A172 (cell line): ENCODE measurements around the gene AGAP1. TPM values are rescaled to one million over a fixed set of nuclear protein-coding genes. Genes with fewer than 3 reads are reported as not detected.

Experiments used
- DNase-seq: peaks from one replicate; pipeline ENCODE4 v3.0.0-alpha.2; 2015; ENCODE audit warnings: low spot score
- total RNA-seq: library from RNA; depleted of rRNA; stranded (reverse); fragments of >200 nt; shearing (Covaris generic); gene quantifications from 2 replicates; pipeline ENCODE4 v1.2.3, GENCODE V29; 2014

AGAP1 gene
- total RNA-seq, 1 experiment from 2014 or later = 13.9 TPM

GRCh38 chr2:235688511-235689426, 194.9 kb downstream of the AGAP1 start:
- no peak for DNase-seq

GRCh38 chr2:235689427-235689853, 195.6 kb downstream of the AGAP1 start:
- no peak for DNase-seq

- DNase-seq = no peak
These were observed 196.4 kb downstream of the AGAP1 start for GRCh38 chr2:235690082-235690808.

- no peak for DNase-seq
These were observed 197.1 kb downstream of the AGAP1 start for GRCh38 chr2:235690809-235691450.

- DNase-seq = no peak
These were observed 198.2 kb downstream of the AGAP1 start for GRCh38 chr2:235692076-235692475.

GRCh38 chr2:235692671-235693171, 198.9 kb downstream of the AGAP1 start:
- no peak for DNase-seq

GRCh38 chr2:235693279-235693678, 199.4 kb downstream of the AGAP1 start:
- DNase-seq = no peak

- no peak for DNase-seq
These were observed 201.1 kb downstream of the AGAP1 start for GRCh38 chr2:235694721-235695601.

GRCh38 chr2:235695602-235695895, 201.7 kb downstream of the AGAP1 start:
- no peak for DNase-seq

- no peak for DNase-seq
These were observed 203.2 kb downstream of the AGAP1 start for GRCh38 chr2:235697041-235697440.

GRCh38 chr2:235698028-235698427, 204.2 kb downstream of the AGAP1 start:
- no peak for DNase-seq

- no peak for DNase-seq
These were observed 204.6 kb downstream of the AGAP1 start for GRCh38 chr2:235698491-235698890.

- DNase-seq = no peak
These were observed 205.7 kb downstream of the AGAP1 start for GRCh38 chr2:235699576-235699975.

GRCh38 chr2:235701206-235701981, 207.6 kb downstream of the AGAP1 start:
- no peak for DNase-seq

- DNase-seq = no peak
These were observed 208.3 kb downstream of the AGAP1 start for GRCh38 chr2:235702186-235702585.

GRCh38 chr2:235703711-235704295, 210.0 kb downstream of the AGAP1 start:
- DNase-seq = no peak

GRCh38 chr2:235705296-235705695, 211.5 kb downstream of the AGAP1 start:
- DNase-seq = no peak

- no peak for DNase-seq
These were observed 212.7 kb downstream of the AGAP1 start for GRCh38 chr2:235706506-235706905.

- no peak for DNase-seq
These were observed 213.7 kb downstream of the AGAP1 start for GRCh38 chr2:235707411-235708096.
